GM20000 (cell line): ENCODE measurements around the gene SLC6A6.

Source experiments
- DNase-seq: peaks from one replicate; pipeline ENCODE4 v3.0.0; 2012; ENCODE audit warnings: low spot score
- TF ChIP-seq, protein P1 (sequence below): IDR thresholded peaks from 2 replicates; pipeline ENCODE4 v1.5.1; 2012; ENCODE audit warnings: mild to moderate bottlenecking, control low read depth; ENCODE audit errors: extremely low read depth, missing control alignments

Gene SLC6A6

DNA sequence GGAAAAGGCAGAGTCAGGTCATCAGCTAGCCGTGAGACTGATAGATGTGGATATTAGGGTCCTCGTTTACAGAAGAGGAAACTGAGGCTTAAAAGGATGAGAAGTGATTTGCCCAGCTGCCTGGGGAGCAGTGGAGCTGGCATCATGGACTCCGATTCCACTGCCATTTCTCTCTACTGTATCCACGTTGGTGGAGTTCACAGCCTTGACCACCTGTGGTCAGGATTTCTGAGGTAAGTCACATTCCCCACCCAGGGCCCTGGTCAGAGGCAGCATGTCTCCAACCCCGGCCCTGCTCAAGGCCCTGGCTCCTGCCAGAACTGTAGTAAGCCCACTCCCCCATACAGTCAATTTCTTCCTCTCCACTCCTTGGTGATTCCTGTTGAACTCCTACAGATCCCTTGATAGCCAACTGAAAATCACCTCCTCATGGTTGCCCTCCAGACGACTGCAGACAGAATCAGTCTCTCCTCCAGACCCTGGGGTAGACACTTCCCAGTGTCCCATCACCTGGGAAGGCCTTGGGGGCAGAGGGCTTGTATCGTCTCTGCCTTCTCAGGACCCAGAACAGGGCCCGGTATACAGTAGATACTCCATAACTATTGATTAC is 41.2 kb upstream of the SLC6A6 start:
- TF ChIP-seq, protein P1, sequence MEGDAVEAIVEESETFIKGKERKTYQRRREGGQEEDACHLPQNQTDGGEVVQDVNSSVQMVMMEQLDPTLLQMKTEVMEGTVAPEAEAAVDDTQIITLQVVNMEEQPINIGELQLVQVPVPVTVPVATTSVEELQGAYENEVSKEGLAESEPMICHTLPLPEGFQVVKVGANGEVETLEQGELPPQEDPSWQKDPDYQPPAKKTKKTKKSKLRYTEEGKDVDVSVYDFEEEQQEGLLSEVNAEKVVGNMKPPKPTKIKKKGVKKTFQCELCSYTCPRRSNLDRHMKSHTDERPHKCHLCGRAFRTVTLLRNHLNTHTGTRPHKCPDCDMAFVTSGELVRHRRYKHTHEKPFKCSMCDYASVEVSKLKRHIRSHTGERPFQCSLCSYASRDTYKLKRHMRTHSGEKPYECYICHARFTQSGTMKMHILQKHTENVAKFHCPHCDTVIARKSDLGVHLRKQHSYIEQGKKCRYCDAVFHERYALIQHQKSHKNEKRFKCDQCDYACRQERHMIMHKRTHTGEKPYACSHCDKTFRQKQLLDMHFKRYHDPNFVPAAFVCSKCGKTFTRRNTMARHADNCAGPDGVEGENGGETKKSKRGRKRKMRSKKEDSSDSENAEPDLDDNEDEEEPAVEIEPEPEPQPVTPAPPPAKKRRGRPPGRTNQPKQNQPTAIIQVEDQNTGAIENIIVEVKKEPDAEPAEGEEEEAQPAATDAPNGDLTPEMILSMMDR, result no peak
- DNase-seq, result no peak

DNA sequence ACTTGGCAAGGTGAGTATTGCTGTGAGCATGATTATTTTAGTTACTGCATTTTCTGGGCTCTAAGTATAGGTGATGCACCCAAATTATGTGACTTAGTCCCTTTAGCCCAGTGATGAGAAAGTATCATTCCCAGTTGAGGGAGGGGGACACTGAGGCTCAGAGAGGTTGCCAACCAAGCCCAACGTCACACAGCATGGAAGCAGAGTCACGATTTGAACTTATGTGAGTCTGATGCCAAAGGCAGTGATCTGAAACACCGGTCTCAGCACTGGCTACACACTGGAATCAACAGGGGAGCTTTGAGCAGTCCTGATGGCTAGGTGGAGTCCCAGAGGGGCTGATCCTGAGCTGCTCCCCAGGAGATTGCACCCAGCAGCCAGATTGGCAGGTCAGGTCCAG is 39.5 kb upstream of the SLC6A6 start:
- no peak for DNase-seq
- TF ChIP-seq, protein P1, result no peak

DNA sequence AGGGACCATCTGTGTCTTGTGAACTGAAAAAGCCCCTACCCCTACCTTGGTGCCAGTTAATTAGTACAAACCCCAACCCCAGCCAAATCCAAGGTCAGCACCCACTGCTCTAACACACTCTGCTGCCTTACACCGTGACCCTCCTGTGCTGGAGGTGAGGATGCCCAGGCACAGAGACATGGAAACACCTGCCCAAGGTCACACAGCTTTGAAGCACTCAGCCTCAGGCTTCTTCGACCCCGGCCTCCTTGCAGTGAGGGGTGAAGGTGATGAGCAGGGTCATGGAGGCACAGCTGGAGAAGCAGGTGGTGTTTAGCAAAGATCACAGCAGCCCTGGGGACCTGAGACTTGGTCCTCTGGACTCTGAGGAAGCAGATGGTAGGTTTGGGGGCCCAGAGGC is 39.0 kb upstream of the SLC6A6 start:
- DNase-seq, result no peak
- TF ChIP-seq, protein P1, result no peak

DNA sequence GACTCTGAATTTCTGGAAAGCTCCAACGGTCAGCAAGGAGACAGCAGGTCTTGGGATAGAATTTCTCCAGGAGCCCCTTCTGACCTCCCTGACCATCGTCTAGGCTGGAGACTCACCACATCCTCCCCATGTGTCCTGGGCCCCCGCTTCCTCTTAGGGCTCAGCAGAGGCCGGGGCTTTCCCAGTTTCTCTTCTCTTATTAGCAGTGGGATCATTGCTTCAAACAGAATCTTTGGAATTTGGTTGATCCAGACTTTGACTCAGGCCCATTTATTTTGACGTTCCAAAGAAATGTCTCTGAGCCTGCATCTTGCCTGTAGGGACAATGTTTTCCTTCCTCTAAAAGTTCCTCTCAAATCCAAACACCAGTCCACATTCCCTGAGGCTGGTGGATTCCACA is 38.4 kb upstream of the SLC6A6 start:
- TF ChIP-seq, protein P1, result no peak
- no peak for DNase-seq

DNA sequence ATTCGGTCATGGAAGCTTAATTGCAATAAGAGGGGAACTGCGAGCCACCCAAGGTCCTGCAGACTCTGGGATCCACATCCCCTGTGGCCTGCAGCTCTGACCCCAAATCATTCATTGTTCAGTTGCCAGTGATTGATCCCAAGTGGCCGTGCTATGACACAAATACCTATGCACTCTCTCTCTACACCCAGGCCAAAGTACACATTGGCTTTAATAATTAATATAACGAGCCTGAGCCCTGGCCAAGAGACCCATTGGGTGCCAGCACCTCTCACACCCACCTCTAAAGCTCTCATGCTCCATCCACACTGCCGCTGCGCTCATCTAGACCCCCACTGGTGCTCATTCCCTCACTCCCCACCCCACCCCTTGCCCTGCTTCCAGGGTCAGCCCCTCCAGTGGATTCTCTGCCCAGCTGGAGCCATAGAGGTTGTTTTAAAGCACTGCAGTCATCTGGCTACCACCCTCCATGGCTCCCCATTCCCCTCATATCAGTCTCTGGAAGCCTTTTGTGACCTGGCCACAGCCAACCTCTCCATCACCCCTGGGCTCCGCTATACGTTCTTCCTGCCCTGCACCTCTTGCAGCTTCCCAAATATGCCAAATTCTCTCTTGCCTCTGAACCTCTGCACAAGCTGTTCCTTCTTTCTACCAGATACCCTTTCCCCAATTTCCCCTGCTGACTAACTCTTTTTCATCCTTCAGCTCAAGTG is 37.7 kb upstream of the SLC6A6 start:
- TF ChIP-seq, protein P1, result no peak
- DNase-seq, result no peak

DNA sequence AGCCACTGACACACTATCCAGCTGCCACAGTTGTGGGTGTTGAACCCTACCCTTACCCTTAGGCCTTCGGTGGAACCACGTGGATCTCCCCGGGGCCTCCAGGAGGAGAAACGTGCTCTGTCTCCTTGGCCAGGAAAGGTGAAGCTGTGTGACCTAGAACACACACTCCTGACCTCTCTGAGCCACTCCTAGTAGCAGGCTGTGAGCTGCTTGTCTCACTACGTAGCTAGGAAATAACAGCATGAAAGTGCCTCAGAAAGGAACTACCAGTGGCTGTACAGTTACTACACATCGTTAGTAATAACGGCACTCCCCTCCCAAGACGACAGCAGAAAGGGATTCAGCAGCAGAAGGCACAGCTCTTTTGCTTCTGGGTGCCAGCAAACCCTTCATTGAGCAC is 36.2 kb upstream of the SLC6A6 start:
- DNase-seq, result no peak
- TF ChIP-seq, protein P1, result no peak

DNA sequence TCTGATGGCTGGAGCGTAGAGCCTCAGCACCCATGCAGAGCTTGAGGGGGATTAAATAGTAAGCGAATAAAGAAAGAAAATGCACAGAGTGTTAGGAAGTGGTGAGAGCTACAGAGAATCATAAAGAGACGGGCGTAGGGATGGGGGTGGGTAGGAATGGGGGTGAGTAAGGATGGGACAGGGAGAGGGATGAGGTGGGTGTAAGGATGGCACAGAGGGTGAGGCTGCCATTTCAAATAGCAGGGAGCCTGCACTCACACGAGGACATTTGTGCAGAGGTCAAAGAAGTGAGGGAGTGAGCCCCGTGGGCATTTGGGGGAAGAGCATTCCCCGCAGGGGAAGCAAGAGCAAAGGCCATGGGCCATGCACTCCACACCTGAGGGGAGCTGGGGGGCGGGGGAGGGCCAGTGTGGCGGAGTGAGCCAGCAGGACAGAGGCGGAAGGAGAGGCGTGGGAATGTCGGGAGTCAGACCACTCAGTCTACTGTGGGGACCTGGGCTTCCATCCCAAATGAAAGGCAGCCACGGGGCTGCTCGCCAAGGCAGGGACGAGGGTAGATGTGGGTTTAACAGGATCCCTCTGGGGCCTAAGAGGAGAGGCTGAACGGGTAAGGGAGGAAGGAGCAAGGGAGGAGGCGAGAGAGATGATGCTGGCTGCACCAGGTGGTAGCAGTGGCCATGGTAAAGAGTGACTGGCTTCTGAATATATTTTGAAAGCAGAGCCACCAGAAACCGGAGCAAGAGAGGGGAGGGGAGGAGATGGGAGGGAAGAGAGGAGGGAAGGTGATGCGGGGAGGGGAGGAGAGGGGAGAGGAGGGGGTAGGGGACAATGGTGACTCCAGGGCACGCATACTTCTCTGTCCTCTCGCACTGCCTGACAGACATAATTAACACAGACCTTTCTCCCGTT is 35.2 kb upstream of the SLC6A6 start:
- TF ChIP-seq, protein P1, result no peak
- DNase-seq, result no peak
